ENCODE data around the gene SLC23A2.

SLC23A2 gene

DNA sequence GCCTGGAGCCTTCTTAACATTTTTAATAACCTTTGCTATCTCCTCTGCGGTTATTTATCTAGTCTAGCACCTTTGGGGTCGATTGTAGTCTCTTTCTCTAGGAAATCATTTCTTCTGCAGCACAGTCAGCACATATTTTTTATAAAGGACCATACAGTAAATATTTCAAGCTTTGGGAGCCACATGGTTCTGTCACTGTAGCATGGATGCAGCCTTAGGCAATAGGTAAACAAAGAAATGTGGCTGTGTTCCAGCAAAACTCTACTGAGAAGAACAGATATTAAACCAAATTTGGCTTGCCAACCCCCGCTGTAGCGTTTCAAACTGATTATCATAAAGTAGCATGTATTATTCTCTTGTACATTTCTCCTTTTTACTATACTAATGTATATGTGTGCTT, 95.7 kb downstream of the SLC23A2 start:
- no peak for DNase-seq (ENCODE audit: extremely low read depth, low read depth)
- TF ChIP-seq, protein P1, sequence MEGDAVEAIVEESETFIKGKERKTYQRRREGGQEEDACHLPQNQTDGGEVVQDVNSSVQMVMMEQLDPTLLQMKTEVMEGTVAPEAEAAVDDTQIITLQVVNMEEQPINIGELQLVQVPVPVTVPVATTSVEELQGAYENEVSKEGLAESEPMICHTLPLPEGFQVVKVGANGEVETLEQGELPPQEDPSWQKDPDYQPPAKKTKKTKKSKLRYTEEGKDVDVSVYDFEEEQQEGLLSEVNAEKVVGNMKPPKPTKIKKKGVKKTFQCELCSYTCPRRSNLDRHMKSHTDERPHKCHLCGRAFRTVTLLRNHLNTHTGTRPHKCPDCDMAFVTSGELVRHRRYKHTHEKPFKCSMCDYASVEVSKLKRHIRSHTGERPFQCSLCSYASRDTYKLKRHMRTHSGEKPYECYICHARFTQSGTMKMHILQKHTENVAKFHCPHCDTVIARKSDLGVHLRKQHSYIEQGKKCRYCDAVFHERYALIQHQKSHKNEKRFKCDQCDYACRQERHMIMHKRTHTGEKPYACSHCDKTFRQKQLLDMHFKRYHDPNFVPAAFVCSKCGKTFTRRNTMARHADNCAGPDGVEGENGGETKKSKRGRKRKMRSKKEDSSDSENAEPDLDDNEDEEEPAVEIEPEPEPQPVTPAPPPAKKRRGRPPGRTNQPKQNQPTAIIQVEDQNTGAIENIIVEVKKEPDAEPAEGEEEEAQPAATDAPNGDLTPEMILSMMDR (IDR thresholded peaks at IDR 0.05; ENCODE audit: low read depth, low read length): no peak

DNA sequence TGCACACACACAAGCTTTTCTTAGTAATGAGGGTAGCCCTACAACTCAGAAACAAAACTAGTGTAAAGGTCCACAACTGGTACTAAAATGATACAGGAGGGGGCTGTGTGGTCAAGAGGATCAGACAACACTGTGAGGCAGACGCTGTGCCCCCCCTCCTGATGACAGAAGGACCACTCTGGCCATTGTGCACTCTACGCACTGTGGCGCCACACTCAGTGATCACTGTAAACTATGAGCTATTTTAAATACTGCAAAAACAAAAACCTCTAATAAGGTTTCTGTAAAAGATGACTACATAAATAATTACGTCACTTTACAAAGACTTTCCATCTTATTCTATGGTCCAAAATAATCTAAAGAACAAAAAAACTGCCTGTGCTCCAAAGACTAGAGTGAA, 96.1 kb downstream of the SLC23A2 start:
- TF ChIP-seq, protein P1 (IDR thresholded peaks at IDR 0.05; ENCODE audit: low read depth, low read length): no peak
- DNase-seq (ENCODE audit: extremely low read depth, low read depth): no peak

DNA sequence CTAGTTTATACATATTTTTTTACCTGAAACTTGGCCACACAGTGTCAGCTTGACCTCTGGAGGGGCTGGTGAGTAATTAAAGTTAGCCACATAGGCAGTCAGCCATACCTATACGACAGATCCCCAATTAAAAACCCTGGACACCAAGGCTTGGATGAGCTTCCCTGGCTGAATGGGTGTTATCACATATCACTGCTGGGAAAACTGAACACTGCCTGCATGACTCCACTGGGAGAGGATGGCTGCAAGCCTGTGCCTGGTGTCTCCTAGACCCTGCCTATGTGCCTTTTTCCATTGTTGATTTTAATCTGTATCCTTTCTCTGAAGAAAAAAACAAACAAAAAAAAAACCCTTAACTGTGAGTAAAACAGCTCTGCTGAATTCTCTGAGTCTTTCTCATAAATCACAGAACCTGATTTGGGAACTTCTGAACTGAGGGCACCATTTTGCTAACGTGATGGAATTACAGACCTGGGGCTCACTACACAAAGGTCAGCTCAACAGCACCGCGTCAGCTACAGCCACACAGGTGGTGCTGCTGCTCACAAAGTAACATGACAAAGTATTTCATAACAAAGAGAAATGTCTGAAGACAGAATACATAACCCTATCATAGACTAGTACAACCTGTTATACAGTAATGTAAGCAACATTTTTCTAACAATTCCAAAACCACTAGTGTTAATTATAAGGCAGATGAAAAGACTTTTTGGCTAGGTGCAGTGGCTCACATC, 97.0 kb downstream of the SLC23A2 start:
- TF ChIP-seq, protein P1 (IDR thresholded peaks at IDR 0.05; ENCODE audit: low read depth, low read length): no peak
- no peak for DNase-seq (ENCODE audit: extremely low read depth, low read depth)

DNA sequence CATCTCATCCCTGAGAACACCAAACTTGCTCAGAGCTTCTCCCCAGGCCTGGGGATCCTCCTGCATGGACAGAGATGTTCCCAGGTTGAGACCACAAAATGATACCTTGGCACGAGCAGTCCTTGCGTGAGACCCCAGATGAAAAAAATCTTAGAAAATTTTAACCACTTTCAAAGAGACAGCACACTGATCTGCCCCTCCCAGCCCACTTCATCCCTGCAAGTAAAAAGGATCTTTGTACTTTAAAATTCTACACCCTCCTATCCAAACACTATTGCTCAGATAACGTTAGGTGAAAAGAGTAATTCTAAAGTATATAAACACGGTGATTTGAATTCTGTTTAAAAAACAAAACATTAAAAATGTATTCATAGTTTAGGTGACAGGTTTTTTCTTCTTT, 98.5 kb downstream of the SLC23A2 start:
- no peak for DNase-seq (ENCODE audit: extremely low read depth, low read depth)
- TF ChIP-seq, protein P1 (IDR thresholded peaks at IDR 0.05; ENCODE audit: low read depth, low read length): no peak

DNA sequence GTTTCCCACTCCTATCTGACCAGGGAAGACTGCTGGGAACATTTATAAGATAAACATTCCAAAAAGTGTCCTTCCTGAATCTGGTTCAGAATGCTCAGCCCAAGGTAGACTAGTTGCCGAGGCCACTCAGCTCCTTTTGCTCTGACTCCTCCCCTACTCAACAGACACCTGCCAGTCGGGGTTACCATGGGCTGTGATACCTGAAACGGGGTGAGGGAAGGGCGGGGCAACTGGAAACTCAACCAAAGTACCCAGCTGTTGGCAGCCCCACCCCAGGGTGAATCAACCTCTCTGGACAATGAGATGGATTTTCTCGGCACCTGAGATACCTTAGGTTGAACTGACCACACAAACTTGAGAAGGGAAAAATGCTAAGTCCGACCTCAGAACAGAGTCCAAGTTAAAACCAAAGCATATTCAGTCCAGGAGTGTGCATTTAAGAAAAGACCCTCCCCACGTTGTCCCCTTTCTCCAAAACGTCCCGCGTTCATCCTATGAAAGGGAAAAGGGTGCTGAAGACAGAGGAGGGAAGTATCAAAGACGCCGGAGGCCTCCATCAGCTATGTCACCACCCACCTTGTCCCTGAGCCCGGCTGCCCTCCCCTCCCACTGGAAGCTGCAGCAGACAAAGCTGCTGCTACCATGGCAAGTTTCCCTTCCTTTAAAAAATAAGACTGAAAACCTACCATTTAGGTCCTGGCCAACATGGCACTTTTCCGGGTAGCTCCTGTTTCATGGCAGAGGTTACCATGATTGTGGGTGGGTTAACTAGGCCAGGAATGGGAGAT, 100.1 kb downstream of the SLC23A2 start:
- TF ChIP-seq, protein P1 (IDR thresholded peaks at IDR 0.05; ENCODE audit: low read depth, low read length): no peak
- no peak for DNase-seq (ENCODE audit: extremely low read depth, low read depth)

DNA sequence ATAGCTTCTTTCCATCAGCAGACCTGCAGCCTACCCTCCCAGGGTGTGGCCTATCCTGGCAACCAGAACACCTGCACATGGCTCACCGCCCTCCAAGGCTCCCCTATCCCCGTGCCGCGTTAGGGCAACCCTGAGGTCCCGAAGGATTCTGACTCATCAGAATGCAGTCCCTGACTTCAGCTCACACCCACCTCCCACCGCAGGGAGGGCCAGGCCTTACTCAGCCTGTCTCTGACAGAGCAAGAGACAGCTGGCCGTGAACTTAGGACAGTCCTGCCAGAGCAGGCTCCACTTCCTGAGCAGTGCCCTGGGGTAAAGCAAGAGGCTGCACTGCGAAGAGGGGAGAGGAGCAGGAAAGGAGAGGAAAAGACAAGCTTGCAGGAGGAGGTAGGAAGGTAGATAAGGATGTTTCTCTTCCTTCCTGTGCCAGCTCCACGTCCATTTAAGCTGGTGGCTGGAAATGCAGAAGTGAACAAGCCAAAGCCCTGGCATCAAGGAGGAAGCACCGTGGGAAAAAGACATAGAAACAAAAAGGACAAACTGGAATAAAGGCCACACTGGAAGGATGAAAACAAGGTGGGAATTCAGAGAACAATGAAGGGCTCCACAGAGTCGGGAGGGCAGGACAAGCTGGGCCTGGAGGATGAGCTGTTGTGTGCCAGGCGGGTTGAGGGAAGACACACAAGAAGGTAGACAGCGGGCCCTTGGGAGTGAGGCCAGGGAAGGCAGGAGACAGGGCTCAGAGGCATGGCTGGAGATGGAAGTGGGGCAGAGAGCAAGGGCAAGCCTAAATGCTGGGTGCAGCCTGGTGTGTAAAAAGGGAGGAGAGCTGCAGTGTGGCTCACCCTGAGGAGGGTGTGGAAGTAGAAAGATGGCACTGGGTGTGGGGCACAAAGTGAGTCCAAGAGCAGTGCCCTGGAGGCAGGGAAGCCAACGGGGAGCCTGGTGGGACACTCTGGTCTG, 102.7 kb downstream of the SLC23A2 start:
- TF ChIP-seq, protein P1 (IDR thresholded peaks at IDR 0.05; ENCODE audit: low read depth, low read length): no peak
- peak; percentile 39 for DNase-seq (ENCODE audit: extremely low read depth, low read depth)
